ENCODE data around the gene MTHFD2L.
"Not testable (repeated sequence)": the region's sequence is repeated elsewhere in the genome, so short reads cannot be mapped to it uniquely, and the experiment has no call there.

Gene MTHFD2L

DNA sequence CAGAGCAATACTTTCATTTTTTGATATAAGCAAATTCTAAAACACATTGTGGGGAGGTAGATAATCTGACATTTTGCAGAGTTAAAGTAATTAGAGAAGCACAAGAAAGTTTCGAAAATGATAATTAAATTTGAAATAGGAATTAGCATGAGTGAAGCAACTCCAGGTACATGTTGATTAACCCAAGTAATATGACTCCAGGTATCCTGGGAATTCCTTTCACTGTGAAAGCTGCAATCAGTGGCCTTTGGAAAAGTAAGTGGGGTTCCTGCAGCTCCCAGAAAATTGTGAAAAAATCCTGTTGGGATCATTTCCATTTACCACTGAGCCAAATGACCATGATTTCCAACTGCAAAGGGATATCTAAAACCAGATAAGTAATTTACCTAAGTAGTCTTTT, 32.9 kb upstream of the MTHFD2L start (continued):
- TF ChIP-seq, protein P1, sequence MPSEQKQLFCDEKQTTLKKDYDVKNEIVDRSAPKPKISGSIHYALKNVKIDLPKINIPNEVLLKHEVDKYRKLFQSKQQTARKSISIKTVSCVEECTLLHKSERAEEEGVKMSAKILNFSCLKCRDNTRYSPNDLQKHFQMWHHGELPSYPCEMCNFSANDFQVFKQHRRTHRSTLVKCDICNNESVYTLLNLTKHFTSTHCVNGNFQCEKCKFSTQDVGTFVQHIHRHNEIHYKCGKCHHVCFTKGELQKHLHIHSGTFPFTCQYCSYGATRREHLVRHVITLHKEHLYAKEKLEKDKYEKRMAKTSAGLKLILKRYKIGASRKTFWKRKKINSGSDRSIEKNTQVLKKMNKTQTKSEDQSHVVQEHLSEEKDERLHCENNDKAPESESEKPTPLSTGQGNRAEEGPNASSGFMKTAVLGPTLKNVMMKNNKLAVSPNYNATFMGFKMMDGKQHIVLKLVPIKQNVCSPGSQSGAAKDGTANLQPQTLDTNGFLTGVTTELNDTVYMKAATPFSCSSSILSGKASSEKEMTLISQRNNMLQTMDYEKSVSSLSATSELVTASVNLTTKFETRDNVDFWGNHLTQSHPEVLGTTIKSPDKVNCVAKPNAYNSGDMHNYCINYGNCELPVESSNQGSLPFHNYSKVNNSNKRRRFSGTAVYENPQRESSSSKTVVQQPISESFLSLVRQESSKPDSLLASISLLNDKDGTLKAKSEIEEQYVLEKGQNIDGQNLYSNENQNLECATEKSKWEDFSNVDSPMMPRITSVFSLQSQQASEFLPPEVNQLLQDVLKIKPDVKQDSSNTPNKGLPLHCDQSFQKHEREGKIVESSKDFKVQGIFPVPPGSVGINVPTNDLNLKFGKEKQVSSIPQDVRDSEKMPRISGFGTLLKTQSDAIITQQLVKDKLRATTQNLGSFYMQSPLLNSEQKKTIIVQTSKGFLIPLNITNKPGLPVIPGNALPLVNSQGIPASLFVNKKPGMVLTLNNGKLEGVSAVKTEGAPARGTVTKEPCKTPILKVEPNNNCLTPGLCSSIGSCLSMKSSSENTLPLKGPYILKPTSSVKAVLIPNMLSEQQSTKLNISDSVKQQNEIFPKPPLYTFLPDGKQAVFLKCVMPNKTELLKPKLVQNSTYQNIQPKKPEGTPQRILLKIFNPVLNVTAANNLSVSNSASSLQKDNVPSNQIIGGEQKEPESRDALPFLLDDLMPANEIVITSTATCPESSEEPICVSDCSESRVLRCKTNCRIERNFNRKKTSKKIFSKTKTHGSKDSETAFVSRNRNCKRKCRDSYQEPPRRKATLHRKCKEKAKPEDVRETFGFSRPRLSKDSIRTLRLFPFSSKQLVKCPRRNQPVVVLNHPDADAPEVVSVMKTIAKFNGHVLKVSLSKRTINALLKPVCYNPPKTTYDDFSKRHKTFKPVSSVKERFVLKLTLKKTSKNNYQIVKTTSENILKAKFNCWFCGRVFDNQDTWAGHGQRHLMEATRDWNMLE (tag by site-specific recombination; conservative IDR thresholded peaks at IDR 0.05; ENCODE audit: low read depth) = no peak
- TF ChIP-seq ZNF324 (tag by site-specific recombination; IDR thresholded peaks at IDR 0.05) = no peak
- no peak for TF ChIP-seq KLF8 (tag by site-specific recombination; IDR thresholded peaks at IDR 0.05)
- TF ChIP-seq GLIS1 (tag by site-specific recombination; IDR thresholded peaks at IDR 0.05) = no peak
- no peak for TF ChIP-seq OVOL3 (tag by site-specific recombination; IDR thresholded peaks at IDR 0.05)
- TF ChIP-seq ZNF560 (tag by site-specific recombination; IDR thresholded peaks at IDR 0.05; ENCODE audit: borderline replicate concordance) = no peak
- no peak for TF ChIP-seq ZNF146 (tag by site-specific recombination; IDR thresholded peaks at IDR 0.05)
- TF ChIP-seq ZNF514 (tag by site-specific recombination; IDR thresholded peaks at IDR 0.05) = no peak
- TF ChIP-seq, protein P2, sequence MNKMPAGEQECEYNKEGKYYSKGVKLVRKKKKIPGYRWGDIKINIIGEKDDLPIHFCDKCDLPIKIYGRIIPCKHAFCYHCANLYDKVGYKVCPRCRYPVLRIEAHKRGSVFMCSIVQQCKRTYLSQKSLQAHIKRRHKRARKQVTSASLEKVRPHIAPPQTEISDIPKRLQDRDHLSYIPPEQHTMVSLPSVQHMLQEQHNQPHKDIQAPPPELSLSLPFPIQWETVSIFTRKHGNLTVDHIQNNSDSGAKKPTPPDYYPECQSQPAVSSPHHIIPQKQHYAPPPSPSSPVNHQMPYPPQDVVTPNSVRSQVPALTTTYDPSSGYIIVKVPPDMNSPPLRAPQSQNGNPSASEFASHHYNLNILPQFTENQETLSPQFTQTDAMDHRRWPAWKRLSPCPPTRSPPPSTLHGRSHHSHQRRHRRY (tag by site-specific recombination; IDR thresholded peaks at IDR 0.05) = no peak
- no peak for TF ChIP-seq RBAK (tag by site-specific recombination; IDR thresholded peaks at IDR 0.05)

DNA sequence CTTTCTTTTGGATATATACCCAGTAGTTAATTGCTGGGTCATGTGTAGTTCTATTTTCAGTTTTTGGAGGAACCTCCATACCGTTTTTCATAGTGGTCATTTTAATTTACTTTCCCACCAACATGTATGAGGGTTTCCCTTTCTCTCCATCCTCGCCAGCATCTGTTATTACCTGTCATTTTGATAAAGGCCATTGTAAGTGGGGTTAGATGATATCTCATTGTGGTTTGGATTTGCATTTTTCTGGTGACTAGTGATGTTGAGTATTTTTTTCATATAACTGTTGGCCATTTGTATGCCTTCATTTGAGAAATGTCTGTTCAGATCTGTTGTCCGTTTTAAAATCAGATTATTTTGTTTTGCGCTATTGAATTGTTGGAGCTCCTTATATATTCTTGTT, 30.2 kb upstream of the MTHFD2L start:
- Histone ChIP-seq H3K27ac (ENCODE audit: extremely low read depth, low read depth, low read length) (no peak overlapping the region), H3K9me3 (ENCODE audit: control insufficient read depth, insufficient read depth, low read depth, low read length) (no peaks in the 10 kb centered on the region), H3K4me1 (ENCODE audit: control insufficient read depth, insufficient read depth, low read length) (no peaks in the 10 kb centered on the region), H3K36me3 (ENCODE audit: control insufficient read depth in 2 of 2, insufficient read depth in 1 of 2, low read length in 2 of 2) (no peaks in the 10 kb centered on the region), H3K4me3 (ENCODE audit: low read depth, low read length) (no peak overlapping the region)
- CTCF ChIA-PET = no interaction called here
- POLR2A ChIA-PET = no interaction called here
- TF ChIP-seq TCF7L2 (IDR thresholded peaks at IDR 0.05; ENCODE audit: borderline replicate concordance, low read depth, low read length) (no peak), ZNF768 (tag by site-specific recombination; IDR thresholded peaks at IDR 0.05) (no peak), ZNF521 (tag by site-specific recombination; IDR thresholded peaks at IDR 0.05) (no peak), ZNF654 (tag by site-specific recombination; IDR thresholded peaks at IDR 0.05; ENCODE audit: low read depth) (no peak), ZNF843 (tag by site-specific recombination; IDR thresholded peaks at IDR 0.05) (no peak), HOXD13 (CRISPR knock-in tag; IDR thresholded peaks at IDR 0.05; ENCODE audit: borderline replicate concordance) (no peak), ZNF837 (tag by site-specific recombination; IDR thresholded peaks at IDR 0.05) (no peak), ZSCAN23 (tag by site-specific recombination; IDR thresholded peaks at IDR 0.05) (no peak), SETDB1 (IDR thresholded peaks at IDR 0.05; ENCODE audit: insufficient read length, low read length) (no peak), ZNF792 (tag by site-specific recombination; IDR thresholded peaks at IDR 0.05) (no peak), ZNF140 (tag by site-specific recombination; IDR thresholded peaks at IDR 0.05) (no peak)
- TF ChIP-seq, protein P3, sequence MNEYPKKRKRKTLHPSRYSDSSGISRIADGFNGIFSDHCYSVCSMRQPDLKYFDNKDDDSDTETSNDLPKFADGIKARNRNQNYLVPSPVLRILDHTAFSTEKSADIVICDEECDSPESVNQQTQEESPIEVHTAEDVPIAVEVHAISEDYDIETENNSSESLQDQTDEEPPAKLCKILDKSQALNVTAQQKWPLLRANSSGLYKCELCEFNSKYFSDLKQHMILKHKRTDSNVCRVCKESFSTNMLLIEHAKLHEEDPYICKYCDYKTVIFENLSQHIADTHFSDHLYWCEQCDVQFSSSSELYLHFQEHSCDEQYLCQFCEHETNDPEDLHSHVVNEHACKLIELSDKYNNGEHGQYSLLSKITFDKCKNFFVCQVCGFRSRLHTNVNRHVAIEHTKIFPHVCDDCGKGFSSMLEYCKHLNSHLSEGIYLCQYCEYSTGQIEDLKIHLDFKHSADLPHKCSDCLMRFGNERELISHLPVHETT (tag by site-specific recombination; IDR thresholded peaks at IDR 0.05) = no peak
- TF ChIP-seq, protein P4, sequence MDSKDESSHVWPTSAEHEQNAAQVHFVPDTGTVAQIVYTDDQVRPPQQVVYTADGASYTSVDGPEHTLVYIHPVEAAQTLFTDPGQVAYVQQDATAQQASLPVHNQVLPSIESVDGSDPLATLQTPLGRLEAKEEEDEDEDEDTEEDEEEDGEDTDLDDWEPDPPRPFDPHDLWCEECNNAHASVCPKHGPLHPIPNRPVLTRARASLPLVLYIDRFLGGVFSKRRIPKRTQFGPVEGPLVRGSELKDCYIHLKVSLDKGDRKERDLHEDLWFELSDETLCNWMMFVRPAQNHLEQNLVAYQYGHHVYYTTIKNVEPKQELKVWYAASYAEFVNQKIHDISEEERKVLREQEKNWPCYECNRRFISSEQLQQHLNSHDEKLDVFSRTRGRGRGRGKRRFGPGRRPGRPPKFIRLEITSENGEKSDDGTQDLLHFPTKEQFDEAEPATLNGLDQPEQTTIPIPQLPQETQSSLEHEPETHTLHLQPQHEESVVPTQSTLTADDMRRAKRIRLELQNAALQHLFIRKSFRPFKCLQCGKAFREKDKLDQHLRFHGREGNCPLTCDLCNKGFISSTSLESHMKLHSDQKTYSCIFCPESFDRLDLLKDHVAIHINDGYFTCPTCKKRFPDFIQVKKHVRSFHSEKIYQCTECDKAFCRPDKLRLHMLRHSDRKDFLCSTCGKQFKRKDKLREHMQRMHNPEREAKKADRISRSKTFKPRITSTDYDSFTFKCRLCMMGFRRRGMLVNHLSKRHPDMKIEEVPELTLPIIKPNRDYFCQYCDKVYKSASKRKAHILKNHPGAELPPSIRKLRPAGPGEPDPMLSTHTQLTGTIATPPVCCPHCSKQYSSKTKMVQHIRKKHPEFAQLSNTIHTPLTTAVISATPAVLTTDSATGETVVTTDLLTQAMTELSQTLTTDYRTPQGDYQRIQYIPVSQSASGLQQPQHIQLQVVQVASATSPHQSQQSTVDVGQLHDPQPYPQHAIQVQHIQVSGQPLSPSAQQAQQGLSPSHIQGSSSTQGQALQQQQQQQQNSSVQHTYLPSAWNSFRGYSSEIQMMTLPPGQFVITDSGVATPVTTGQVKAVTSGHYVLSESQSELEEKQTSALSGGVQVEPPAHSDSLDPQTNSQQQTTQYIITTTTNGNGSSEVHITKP (tag by site-specific recombination; IDR thresholded peaks at IDR 0.05) = no peak
- TF ChIP-seq, protein P5, sequence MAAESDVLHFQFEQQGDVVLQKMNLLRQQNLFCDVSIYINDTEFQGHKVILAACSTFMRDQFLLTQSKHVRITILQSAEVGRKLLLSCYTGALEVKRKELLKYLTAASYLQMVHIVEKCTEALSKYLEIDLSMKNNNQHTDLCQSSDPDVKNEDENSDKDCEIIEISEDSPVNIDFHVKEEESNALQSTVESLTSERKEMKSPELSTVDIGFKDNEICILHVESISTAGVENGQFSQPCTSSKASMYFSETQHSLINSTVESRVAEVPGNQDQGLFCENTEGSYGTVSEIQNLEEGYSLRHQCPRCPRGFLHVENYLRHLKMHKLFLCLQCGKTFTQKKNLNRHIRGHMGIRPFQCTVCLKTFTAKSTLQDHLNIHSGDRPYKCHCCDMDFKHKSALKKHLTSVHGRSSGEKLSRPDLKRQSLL (tag by site-specific recombination; IDR thresholded peaks at IDR 0.05) = no peak

DNA sequence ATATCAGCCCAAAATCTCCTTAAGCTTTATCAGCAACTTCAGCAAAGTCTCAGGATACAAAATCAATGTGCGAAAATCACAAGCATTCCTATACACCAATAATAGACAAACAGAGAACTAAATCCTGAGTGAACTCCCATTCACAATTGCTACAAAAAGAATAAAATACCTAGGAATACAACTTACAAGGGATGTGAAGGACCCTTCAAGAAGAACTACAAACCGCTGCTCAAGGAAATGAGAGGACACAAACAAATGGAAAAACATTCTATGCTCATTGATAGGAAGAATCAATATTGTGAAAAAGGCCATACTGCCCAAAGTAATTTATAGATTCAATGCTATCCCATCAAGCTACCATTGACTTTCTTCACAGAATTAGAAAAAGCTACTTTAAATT, 27.1 kb upstream of the MTHFD2L start:
- H3K9me3 ChIP-seq (ENCODE audit: control insufficient read depth, insufficient read depth, low read depth, low read length); H3K4me1 ChIP-seq (ENCODE audit: control insufficient read depth, insufficient read depth, low read length); H3K36me3 ChIP-seq (ENCODE audit: control insufficient read depth in 2 of 2, insufficient read depth in 1 of 2, low read length in 2 of 2); H3K27ac ChIP-seq (ENCODE audit: extremely low read depth, low read depth, low read length); POLR2A ChIA-PET; H3K4me3 ChIP-seq (ENCODE audit: low read depth, low read length): not testable (repeated sequence)
- CTCF ChIA-PET = interaction anchor here (1.1 kb wide), 1 partner anchor 31 kb away, joined by 3 read pairs; the partner anchor contains the start of gene CXCL2
